KOPT-K1 (cell line): ENCODE data around the gene GNE.
"Not testable (repeated sequence)": the region's sequence is repeated elsewhere in the genome, so short reads cannot be mapped to it uniquely, and the experiment has no call there.

ENCODE experiments used
- H3K27ac ChIP-seq: fragments of 200-600 bp; sonication (generic); 2 replicates; pipeline ENCODE4 v1.5.1; 2016; ENCODE audit warnings: antibody characterized with exemption, mild to moderate bottlenecking, low read depth, low read length; ENCODE audit not compliant: poor library complexity, severe bottlenecking
- H3K36me3 ChIP-seq: fragments of 200-600 bp; sonication (generic); 2 replicates; pipeline ENCODE4 v1.5.1; 2017; ENCODE audit warnings: antibody characterized with exemption, mild to moderate bottlenecking, low read length, moderate library complexity; ENCODE audit not compliant: insufficient read depth
- H3K9me3 ChIP-seq: fragments of 200-600 bp; sonication (generic); 2 replicates; pipeline ENCODE4 v1.5.1; 2017; ENCODE audit warnings: antibody characterized with exemption, low read length, mild to moderate bottlenecking; ENCODE audit not compliant: insufficient read depth, poor library complexity, severe bottlenecking

Gene GNE

GRCh38 chr9:36245906-36246305, 12.3 kb downstream of the GNE start:
- Histone ChIP-seq H3K36me3 (peaks cover 70% of the 10 kb centered on the region), H3K27ac (no peak overlapping the region), H3K9me3 (no peaks in the 10 kb centered on the region)

GRCh38 chr9:36239675-36240074, 18.6 kb downstream of the GNE start:
- not testable (repeated sequence) for H3K9me3 ChIP-seq, H3K27ac ChIP-seq
- peaks cover 68% of the 10 kb centered on the region for H3K36me3 ChIP-seq

- H3K36me3 ChIP-seq, result peaks cover 68% of the 10 kb centered on the region
- H3K27ac ChIP-seq, H3K9me3 ChIP-seq: not testable (repeated sequence)
Observed at GRCh38 chr9:36239205-36239604, 19.0 kb downstream of the GNE start.

GRCh38 chr9:36237230-36237629, 21.0 kb downstream of the GNE start:
- H3K27ac ChIP-seq, result no peak overlapping the region
- H3K36me3 ChIP-seq, result peaks cover 68% of the 10 kb centered on the region
- no peaks in the 10 kb centered on the region for H3K9me3 ChIP-seq

GRCh38 chr9:36222449-36222848, 35.8 kb downstream of the GNE start:
- Histone ChIP-seq H3K36me3 (peaks cover 98% of the 10 kb centered on the region), H3K9me3 (peaks cover 10% of the 10 kb centered on the region), H3K27ac (no peak overlapping the region)

GRCh38 chr9:36221667-36222066, 36.6 kb downstream of the GNE start:
- Histone ChIP-seq H3K27ac (no peak overlapping the region), H3K9me3 (peaks cover 10% of the 10 kb centered on the region), H3K36me3 (peaks cover 98% of the 10 kb centered on the region)

GRCh38 chr9:36218411-36218901, 39.8 kb downstream of the GNE start:
- Histone ChIP-seq H3K27ac (peak overlapping the region; percentile 53), H3K36me3 (peaks cover 95% of the 10 kb centered on the region), H3K9me3 (peaks cover 10% of the 10 kb centered on the region)

GRCh38 chr9:36218011-36218410, 40.2 kb downstream of the GNE start:
- Histone ChIP-seq H3K9me3 (peaks cover 9% of the 10 kb centered on the region), H3K27ac (peak overlapping the region; percentile 53), H3K36me3 (peaks cover 95% of the 10 kb centered on the region)

- Histone ChIP-seq H3K36me3 (peaks cover 95% of the 10 kb centered on the region), H3K9me3 (peaks cover 3% of the 10 kb centered on the region), H3K27ac (peak overlapping the region; percentile 53)
Observed at GRCh38 chr9:36217256-36217968, 40.8 kb downstream of the GNE start.

GRCh38 chr9:36214571-36214970, 43.7 kb downstream of the GNE start:
- Histone ChIP-seq H3K27ac (no peak overlapping the region), H3K36me3 (peaks cover 95% of the 10 kb centered on the region), H3K9me3 (no peaks in the 10 kb centered on the region)

- peaks cover 95% of the 10 kb centered on the region for H3K36me3 ChIP-seq
- H3K27ac ChIP-seq, result no peak overlapping the region
- no peaks in the 10 kb centered on the region for H3K9me3 ChIP-seq
Observed at GRCh38 chr9:36213989-36214388, 44.3 kb downstream of the GNE start.

- peaks cover 95% of the 10 kb centered on the region for H3K36me3 ChIP-seq
- H3K27ac ChIP-seq, result no peak overlapping the region
- no peaks in the 10 kb centered on the region for H3K9me3 ChIP-seq
Observed at GRCh38 chr9:36213387-36213786, 44.9 kb downstream of the GNE start.

- peaks cover 98% of the 10 kb centered on the region for H3K36me3 ChIP-seq
- H3K9me3 ChIP-seq, result no peaks in the 10 kb centered on the region
- no peak overlapping the region for H3K27ac ChIP-seq
Observed at GRCh38 chr9:36211510-36211909, 46.7 kb downstream of the GNE start.

GRCh38 chr9:36210722-36211121, 47.5 kb downstream of the GNE start:
- H3K36me3 ChIP-seq, result peaks cover 100% of the 10 kb centered on the region
- no peaks in the 10 kb centered on the region for H3K9me3 ChIP-seq
- no peak overlapping the region for H3K27ac ChIP-seq

GRCh38 chr9:36208521-36209253, 49.6 kb downstream of the GNE start:
- Histone ChIP-seq H3K27ac (no peak overlapping the region), H3K36me3 (peaks cover 100% of the 10 kb centered on the region), H3K9me3 (no peaks in the 10 kb centered on the region)
